GM21390 (cell line): ENCODE results near the gene GMFB.

ENCODE experiments used
- ATAC-seq: cut with Tn5 transposase; IDR thresholded peaks from one replicate; pipeline ENCODE4 v1.9.1; 2021; ENCODE audit not compliant: unreplicated experiment

The GMFB gene

GRCh38 chr14:54435500-54435981, 53.2 kb downstream of the GMFB start:
- ATAC-seq: no peak

DNA sequence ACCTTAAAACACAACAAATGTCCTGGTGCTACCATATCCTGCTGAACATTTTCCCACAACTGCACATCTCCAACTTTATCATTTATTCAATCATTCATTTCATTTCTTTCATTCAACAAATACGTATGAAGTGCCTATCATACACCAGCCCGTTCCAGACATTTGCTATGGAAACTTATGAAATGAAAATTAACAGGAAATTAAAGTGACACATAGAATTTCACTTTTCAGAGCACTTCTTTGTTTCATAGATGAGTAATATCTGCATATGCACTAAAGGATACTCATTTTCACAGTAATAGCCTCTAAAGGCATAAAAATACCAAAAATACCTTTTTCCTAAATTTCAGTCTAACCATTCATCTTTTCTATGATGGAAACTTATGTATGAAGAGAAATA, 60.3 kb downstream of the GMFB start:
- ATAC-seq: no peak

DNA sequence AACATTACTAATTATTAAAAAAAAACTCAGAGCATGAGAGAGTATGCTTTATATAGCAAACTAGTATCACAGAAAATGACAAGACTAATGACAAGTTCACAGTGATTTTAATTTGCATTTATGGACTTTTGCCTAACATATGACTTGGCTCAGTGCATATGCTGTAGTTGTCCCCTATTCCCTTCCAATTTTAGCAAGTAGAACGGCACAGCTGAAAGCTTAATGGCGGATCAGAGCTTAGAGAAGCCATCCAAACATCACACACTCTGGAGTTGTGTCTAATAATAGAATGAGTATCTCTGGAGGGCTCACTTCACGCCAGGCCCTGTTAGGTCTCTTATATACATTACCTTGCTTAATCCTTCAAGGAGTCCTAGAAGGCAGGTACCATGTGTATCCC, 60.9 kb downstream of the GMFB start:
- no peak for ATAC-seq

DNA sequence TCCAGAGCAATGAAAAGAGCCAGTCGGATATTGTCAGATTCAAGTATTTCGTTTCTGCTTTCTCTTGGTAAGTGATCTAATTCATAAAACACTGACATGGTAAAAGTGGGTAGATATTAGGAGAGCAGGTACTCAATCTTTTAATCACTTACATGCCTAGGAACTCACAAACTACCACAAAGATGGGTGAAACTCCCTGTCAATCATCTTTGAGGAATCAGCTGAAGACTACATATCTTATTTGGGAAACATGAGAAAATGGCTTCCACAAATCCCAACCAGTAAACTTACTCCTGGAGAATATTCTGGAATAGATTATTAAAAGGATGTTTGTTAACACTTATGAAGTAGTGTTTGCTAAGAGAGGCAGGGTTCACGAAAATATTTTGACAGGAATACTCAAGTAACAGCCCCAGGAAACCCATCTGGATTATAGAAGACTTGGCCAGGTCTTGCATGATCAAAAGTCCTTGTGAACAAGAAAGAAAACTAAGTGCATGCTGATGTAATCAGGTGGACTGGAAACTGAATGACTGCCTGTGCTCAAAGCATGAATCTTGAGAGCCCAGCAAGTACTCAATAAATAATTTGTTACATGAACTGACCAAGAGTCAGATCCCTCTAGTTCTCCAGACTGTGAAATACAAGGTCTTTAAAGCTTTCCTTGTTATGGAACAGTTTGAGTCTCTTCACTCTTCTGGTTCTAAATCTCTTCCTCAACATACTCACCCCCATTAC, 63.1 kb downstream of the GMFB start:
- no peak for ATAC-seq

DNA sequence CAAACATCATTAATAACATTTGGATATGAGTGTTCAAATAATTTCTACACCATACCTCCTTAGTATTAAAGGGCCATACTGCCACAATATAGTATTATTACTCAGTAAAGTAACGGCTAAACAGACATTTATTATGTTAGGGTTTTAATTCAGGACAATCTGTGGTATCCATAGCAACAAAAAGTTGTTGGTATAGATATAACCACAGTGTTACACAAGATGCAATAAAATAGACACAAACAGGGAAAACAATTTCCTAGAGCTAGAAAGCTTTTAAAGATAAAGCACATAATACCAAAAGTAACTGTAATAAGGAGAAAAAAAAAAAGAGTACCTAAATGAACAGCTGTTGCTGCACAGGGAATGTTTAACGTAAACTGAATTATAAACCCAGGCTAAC, 63.7 kb downstream of the GMFB start:
- ATAC-seq: no peak
